HL-60 (cell line): ENCODE results near the gene MPP3.

ENCODE experiments used
- DNase-seq, 2 experiments: peaks; one replicate each; pipeline ENCODE4 v3.0.0-alpha.2; 2010 to 2020; ENCODE audit warnings: low read depth in 1 of 2, low spot score in 1 of 2
- H3K27ac ChIP-seq: fragments of 250-450 bp; sonication (Bioruptor Pico); replicated peaks from 2 replicates; pipeline ENCODE4 v1.5.1; 2020; ENCODE audit warnings: mild to moderate bottlenecking, moderate library complexity
- H3K27me3 ChIP-seq: fragments of 250-450 bp; sonication (Bioruptor Pico); 2 replicates; pipeline ENCODE4 v1.5.1; 2021; ENCODE audit warnings: mild to moderate bottlenecking, moderate library complexity; ENCODE audit not compliant: insufficient read depth, poor library complexity, severe bottlenecking
- H3K4me3 ChIP-seq: replicated peaks from 2 replicates; pipeline ENCODE4 v1.5.1; 2011; ENCODE audit warnings: mild to moderate bottlenecking, control low read depth, low read length; ENCODE audit not compliant: insufficient read depth
- GABPA ChIP-seq: IDR thresholded peaks from 2 replicates; pipeline ENCODE4 v1.6.1; 2012; ENCODE audit warnings: low read depth
- POLR2AphosphoS5 ChIP-seq: IDR thresholded peaks from 2 replicates; pipeline ENCODE4 v1.6.1; 2012; ENCODE audit warnings: low read depth
- SPI1 ChIP-seq: IDR thresholded peaks from 2 replicates; pipeline ENCODE4 v1.6.1; 2012; ENCODE audit warnings: low read depth, mild to moderate bottlenecking, borderline replicate concordance
- TF ChIP-seq, protein P1 (sequence below): IDR thresholded peaks from one replicate; pipeline ENCODE4 v1.5.1; 2011; ENCODE audit warnings: low read length, control low read depth, inconsistent platforms; ENCODE audit not compliant: insufficient read depth
- TF ChIP-seq, protein P2 (sequence below): IDR thresholded peaks from 2 replicates; pipeline ENCODE4 v1.6.1; 2012; ENCODE audit warnings: low read depth; ENCODE audit not compliant: insufficient replicate concordance

The MPP3 gene

DNA sequence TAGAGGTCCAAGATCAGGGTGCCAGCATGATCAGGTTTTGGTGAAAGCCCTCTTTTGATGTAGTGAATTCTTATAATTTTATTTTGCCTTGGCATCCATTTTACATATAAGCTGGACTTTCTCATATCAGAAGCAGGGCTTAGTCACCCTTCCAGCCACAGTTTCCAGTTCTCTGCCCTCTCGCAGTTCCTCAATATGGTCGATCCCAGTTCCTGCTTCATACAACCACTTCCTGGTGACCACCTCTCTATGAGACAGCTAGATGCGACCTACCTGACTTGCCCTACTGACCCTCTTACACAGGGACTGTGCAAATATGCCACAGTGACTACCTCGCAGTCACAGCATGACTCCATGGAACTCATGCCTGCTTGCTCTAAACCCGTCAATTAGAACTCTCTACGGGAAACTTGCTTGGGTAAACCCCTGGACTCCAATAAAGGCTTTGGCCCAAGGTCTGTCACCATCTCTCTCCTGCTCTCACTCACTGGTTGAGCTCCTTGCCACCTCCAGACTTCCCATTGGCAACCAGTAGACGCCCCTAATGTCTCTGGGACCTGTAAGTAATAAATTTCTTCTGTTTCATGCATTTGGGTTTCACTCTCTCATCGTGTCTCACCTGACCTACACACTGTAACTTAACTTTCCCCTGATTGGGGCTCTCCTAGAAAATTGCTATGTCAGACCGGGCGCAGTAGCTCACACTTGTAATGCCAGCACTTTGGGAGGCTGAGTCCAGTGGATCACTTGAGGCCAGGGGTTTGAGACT is 35.5 kb upstream of the MPP3 start:
- peak in 1 of 2 experiments; percentile 12 for DNase-seq
- Histone ChIP-seq H3K4me3 (no peak overlapping the region), H3K27me3 (peaks cover 1% of the 10 kb centered on the region), H3K27ac (no peak overlapping the region)
- TF ChIP-seq POLR2AphosphoS5, result no peak
- TF ChIP-seq SPI1, result peak; percentile 39; the same call in 1 of the 2 replicates

DNA sequence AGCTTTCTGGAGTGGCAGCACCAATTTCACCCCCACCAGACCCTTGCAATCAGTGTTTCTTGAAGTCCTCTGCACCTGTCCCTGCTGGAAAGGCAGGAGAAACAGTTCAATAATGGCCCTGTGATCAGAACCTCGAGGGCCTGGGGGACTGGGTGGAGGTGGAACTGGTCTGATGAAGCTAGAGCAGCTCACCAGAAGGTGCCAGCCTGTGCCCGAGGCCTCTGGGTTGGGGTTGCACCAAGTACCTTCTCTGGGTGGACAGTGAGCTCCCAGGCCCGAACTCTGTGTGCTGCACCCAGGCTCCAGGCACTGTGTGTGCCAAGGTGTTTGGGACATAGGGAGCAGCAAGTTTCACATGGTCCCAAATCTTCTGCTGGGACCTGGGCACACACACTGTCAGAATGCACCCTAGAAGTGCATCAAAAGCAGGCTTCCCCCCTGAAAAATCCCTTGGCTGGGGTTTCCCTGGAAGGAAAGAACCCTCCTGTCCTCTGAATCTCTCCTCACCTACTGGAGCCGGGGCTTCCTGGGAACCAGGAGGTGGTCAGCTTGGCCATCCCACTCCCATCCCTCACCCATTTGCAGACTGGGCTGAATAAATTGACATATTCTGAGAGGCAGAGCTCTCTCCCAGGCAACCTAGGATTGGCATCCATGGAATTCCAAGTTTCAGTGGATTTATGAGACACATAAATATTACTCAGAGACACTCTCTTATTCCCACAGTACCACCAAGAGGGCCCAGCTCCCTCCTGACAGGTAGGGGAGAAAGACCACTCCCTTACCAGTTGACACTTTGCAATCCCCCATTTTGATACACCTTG is 31.4 kb upstream of the MPP3 start:
- TF ChIP-seq, protein P1, sequence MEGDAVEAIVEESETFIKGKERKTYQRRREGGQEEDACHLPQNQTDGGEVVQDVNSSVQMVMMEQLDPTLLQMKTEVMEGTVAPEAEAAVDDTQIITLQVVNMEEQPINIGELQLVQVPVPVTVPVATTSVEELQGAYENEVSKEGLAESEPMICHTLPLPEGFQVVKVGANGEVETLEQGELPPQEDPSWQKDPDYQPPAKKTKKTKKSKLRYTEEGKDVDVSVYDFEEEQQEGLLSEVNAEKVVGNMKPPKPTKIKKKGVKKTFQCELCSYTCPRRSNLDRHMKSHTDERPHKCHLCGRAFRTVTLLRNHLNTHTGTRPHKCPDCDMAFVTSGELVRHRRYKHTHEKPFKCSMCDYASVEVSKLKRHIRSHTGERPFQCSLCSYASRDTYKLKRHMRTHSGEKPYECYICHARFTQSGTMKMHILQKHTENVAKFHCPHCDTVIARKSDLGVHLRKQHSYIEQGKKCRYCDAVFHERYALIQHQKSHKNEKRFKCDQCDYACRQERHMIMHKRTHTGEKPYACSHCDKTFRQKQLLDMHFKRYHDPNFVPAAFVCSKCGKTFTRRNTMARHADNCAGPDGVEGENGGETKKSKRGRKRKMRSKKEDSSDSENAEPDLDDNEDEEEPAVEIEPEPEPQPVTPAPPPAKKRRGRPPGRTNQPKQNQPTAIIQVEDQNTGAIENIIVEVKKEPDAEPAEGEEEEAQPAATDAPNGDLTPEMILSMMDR, result no peak
- TF ChIP-seq GABPA, result no peak
- H3K4me3 ChIP-seq, result no peak overlapping the region
- DNase-seq, result no peak
- H3K27ac ChIP-seq, result no peak overlapping the region
- H3K27me3 ChIP-seq, result no peaks in the 10 kb centered on the region

DNA sequence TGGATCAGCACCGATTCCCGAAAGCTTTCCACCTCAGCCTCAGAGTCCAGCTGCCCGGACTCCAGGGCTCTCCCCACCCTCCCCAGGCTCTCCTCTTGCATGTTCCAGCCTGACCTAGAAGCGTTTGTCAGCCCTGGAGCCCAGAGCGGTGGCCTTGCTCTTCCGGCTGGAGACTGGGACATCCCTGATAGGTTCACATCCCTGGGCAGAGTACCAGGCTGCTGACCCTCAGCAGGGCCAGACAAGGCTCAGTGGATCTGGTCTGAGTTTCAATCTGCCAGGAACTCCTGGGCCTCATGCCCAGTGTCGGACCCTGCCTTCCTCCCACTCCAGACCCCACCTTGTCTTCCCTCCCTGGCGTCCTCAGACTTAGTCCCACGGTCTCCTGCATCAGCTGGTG is 29.0 kb upstream of the MPP3 start:
- no peak for DNase-seq
- no peak overlapping the region for H3K27ac ChIP-seq
- no peaks in the 10 kb centered on the region for H3K27me3 ChIP-seq
- TF ChIP-seq SPI1 (no peak), POLR2AphosphoS5 (no peak), GABPA (no peak)
- TF ChIP-seq, protein P1, result no peak
- TF ChIP-seq, protein P2, sequence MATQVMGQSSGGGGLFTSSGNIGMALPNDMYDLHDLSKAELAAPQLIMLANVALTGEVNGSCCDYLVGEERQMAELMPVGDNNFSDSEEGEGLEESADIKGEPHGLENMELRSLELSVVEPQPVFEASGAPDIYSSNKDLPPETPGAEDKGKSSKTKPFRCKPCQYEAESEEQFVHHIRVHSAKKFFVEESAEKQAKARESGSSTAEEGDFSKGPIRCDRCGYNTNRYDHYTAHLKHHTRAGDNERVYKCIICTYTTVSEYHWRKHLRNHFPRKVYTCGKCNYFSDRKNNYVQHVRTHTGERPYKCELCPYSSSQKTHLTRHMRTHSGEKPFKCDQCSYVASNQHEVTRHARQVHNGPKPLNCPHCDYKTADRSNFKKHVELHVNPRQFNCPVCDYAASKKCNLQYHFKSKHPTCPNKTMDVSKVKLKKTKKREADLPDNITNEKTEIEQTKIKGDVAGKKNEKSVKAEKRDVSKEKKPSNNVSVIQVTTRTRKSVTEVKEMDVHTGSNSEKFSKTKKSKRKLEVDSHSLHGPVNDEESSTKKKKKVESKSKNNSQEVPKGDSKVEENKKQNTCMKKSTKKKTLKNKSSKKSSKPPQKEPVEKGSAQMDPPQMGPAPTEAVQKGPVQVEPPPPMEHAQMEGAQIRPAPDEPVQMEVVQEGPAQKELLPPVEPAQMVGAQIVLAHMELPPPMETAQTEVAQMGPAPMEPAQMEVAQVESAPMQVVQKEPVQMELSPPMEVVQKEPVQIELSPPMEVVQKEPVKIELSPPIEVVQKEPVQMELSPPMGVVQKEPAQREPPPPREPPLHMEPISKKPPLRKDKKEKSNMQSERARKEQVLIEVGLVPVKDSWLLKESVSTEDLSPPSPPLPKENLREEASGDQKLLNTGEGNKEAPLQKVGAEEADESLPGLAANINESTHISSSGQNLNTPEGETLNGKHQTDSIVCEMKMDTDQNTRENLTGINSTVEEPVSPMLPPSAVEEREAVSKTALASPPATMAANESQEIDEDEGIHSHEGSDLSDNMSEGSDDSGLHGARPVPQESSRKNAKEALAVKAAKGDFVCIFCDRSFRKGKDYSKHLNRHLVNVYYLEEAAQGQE, result no peak
- no peak overlapping the region for H3K4me3 ChIP-seq

DNA sequence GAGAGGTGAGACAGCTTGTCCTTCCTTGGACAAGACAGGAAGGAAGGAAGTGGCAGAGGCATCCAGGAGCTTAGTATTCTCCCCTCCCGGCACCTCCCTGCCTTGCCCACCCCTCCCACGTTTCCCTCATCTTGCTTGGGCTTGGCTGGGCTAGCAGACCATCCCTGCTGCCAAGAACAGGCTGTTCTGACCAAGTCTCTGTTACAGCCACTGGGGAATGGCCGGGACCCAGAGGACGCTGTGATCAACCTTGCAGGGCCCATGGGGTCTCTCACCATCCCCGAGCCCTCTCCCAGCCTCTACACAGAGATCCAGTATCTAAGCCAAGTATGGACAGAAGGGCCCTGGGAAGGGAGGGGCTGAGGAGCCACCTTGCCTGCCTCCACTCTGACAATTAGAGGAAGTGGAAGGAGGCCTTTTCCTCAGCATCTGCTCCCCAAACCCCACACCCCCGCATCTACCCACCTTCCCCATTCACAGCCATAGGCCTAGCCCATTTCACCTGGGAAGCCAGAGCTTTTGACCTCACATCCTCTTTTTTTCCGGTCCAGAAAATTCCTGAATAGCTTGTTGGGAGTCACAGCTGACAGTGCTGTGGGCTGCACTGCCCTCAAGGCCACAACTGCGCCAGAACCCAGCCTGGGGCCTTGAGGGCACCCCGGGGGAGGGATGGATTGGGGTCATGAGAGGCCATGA is 28.1 kb upstream of the MPP3 start:
- Histone ChIP-seq H3K4me3 (no peak overlapping the region), H3K27me3 (no peaks in the 10 kb centered on the region), H3K27ac (no peak overlapping the region)
- DNase-seq, result peak in 1 of 2 experiments; percentile 11
- TF ChIP-seq POLR2AphosphoS5, result no peak
- TF ChIP-seq SPI1, result peak; percentile 78

DNA sequence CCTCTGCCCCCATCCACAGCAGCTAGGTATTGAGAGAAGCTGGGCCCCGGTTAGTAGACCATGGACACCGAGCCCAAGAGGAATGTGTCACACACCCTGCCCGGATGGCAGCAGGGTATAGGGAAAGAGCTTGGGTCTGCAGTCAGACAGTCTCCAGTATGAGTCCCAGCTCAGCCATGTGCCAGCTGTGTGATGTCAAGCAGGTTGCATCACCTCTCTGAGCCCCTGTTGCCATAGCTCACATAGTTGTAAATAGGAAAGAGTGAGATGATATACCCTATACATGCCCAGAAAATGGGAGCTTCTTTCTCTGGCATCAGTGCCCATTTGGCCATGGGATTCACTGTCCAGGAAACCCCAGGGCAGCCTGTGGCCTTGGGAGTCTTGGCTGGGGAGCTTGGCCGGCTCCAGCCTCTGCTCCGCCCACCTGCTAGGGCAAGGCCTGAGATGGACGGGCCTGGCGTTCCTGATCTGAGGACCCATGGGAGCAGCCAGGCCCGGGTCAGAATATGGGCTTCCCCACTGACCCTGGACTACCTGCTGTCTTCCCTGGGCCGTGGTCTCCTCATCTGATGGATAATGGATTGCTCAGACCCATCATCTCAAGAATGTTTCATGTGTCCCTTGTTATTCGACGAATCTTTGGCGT is 27.3 kb upstream of the MPP3 start:
- no peak overlapping the region for H3K27ac ChIP-seq
- no peak overlapping the region for H3K4me3 ChIP-seq
- DNase-seq, result no peak
- H3K27me3 ChIP-seq, result peaks cover 3% of the 10 kb centered on the region
- TF ChIP-seq POLR2AphosphoS5, result no peak
- TF ChIP-seq SPI1, result no peak
- TF ChIP-seq GABPA, result no peak
- TF ChIP-seq, protein P1, result no peak
- TF ChIP-seq, protein P2, result no peak
